RWPE1 (cell line): ENCODE data around the gene PPM1N.
"Not testable (repeated sequence)": the region's sequence is repeated elsewhere in the genome, so short reads cannot be mapped to it uniquely, and the experiment has no call there.

ENCODE experiments used
- CTCF ChIA-PET: fragments of 350-600 bp; sonication (Branson Sonifier 250); formaldehyde crosslinking; extraction: SDS; loops from one replicate; lab custom pipeline; 2021; lab: Yijun Ruan, JAX
- POLR2A ChIA-PET: fragments of 400-600 bp; formaldehyde crosslinking; extraction: SDS; loops from one replicate; lab custom pipeline; 2020; ENCODE audit warnings: antibody characterized with exemption; ENCODE audit not compliant: low non-redundant PET; lab: Yijun Ruan, JAX
- DNase-seq: peaks from one replicate; pipeline ENCODE4 v3.0.0; 2012; ENCODE audit warnings: low spot score
- H3K27ac ChIP-seq: fragments of 450-650 bp; 2 replicates; pipeline ENCODE4 v1.5.1; 2017
- CTCF ChIP-seq: fragments of 450-650 bp; conservative IDR thresholded peaks from 2 replicates; pipeline ENCODE4 v1.5.1; 2017; ENCODE audit warnings: low read depth, mild to moderate bottlenecking

The PPM1N gene

GRCh38 chr19:45508417-45508860 is 10.2 kb downstream of the PPM1N start:
- ChIA-PET POLR2A (interaction anchor here (1.3 kb wide), 1 partner anchor 20 kb away, joined by 7 read pairs; no protein-coding TSS in a partner anchor), CTCF (interaction anchor here (0.6 kb wide), 2 partner anchors 21 to 29 kb away, joined by 5 to 6 read pairs; no protein-coding TSS in a partner anchor)
- DNase-seq, result no peak
- peak overlapping the region; percentile 95 for H3K27ac ChIP-seq
- no peak for TF ChIP-seq CTCF

- DNase-seq, result peak; percentile 82
- no peak for TF ChIP-seq CTCF
- ChIA-PET CTCF (interaction anchor here (0.6 kb wide), 2 partner anchors 20 to 30 kb away, joined by 5 to 6 read pairs; no protein-coding TSS in a partner anchor), POLR2A (interaction anchor here (0.6 to 1.3 kb wide), 2 partner anchors 20 to 527 kb away, joined by 3 to 7 read pairs; no protein-coding TSS in a partner anchor)
- H3K27ac ChIP-seq, result peak overlapping the region; percentile 95
Measured at GRCh38 chr19:45508861-45509691, 10.8 kb downstream of the PPM1N start.

GRCh38 chr19:45509692-45510015 is 11.4 kb downstream of the PPM1N start:
- ChIA-PET POLR2A (interaction anchor here (0.6 kb wide), 1 partner anchor 526 kb away, joined by 3 read pairs; no protein-coding TSS in a partner anchor), CTCF (no interaction called here)
- TF ChIP-seq CTCF, result no peak
- no peak for DNase-seq
- peak overlapping the region; percentile 95 for H3K27ac ChIP-seq

GRCh38 chr19:45510352-45510751 is 12.1 kb downstream of the PPM1N start:
- DNase-seq, POLR2A ChIA-PET: not testable (repeated sequence)
- CTCF ChIA-PET, result interaction anchor here (0.5 kb wide), 1 partner anchor 174 kb away, joined by 3 read pairs; no protein-coding TSS in a partner anchor
- H3K27ac ChIP-seq, result peak overlapping the region; percentile 95

- no peak for DNase-seq
- CTCF ChIA-PET, result interaction anchor here (0.5 kb wide), 1 partner anchor 173 kb away, joined by 3 read pairs; no protein-coding TSS in a partner anchor
- peak overlapping the region; percentile 92; the same call in 1 of the 2 replicates for H3K27ac ChIP-seq
- POLR2A ChIA-PET, result interaction anchor here (0.6 kb wide), 1 partner anchor 178 kb away, joined by 4 read pairs; no protein-coding TSS in a partner anchor
- no peak for TF ChIP-seq CTCF
Measured at GRCh38 chr19:45511074-45511473, 12.8 kb downstream of the PPM1N start.

GRCh38 chr19:45512881-45513483 is 14.7 kb downstream of the PPM1N start:
- ChIA-PET POLR2A (no interaction called here), CTCF (interaction anchor here (0.6 kb wide), 2 partner anchors 71 to 168 kb away, joined by 3 to 4 read pairs; no protein-coding TSS in a partner anchor)
- no peak for DNase-seq
- H3K27ac ChIP-seq, result peak overlapping the region; percentile 92
- no peak for TF ChIP-seq CTCF
